HG03575 (cell line): ENCODE data around the gene GTF3C5.
"Not testable (repeated sequence)": the region's sequence is repeated elsewhere in the genome, so short reads cannot be mapped to it uniquely, and the experiment has no call there.

ENCODE experiments used
- ATAC-seq: cut with Tn5 transposase; IDR thresholded peaks from one replicate; pipeline ENCODE4 v1.9.1; 2021; ENCODE audit not compliant: unreplicated experiment, insufficient number of reproducible peaks, low FRiP score; ENCODE audit errors: extremely low read depth

The GTF3C5 gene

DNA sequence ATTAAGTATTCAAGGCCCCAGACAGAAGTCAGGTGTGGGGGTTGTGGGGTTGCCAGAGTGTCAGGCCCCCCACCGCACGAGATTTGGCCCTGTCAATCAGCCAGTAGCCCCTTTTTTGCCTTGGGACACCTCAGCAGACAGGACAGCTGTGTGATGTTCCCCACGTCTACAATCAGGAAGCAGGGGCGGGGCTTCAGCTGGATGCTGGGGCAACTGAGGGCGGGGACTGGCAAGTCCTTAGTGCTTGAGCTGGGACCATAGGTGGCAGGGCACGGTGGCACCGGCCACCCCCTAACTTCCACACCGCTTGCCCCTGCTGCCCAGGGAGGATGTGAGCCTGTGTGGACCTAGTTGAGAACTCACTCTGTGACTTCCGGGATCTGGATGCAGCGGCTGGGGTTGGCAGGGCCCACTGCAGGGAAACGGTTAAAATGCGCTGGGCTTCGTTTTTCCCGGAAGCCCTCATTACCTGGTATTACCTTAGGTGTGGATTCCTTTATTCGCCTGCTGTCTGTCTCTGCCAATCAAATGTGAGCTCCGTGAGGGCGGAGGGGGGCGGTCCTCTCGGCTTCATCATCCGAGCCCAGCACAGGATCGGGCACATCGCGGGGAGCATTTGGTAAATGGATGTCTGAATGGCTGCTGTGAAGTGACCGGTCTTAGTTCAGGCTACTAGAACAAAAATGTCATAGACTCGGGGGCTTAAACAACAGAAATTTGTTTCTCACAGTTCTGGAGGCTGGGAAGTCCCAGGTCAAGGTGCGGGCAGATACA is 7.5 kb upstream of the GTF3C5 start:
- ATAC-seq = no peak

GRCh38 chr9:133026426-133026825 is 4.4 kb upstream of the GTF3C5 start:
- no peak for ATAC-seq

GRCh38 chr9:133027134-133027533 is 3.7 kb upstream of the GTF3C5 start:
- ATAC-seq = no peak

GRCh38 chr9:133028221-133028620 is 2.6 kb upstream of the GTF3C5 start:
- no peak for ATAC-seq

GRCh38 chr9:133029994-133030316 is 842 bp upstream of the GTF3C5 start:
- ATAC-seq = no peak

- no peak for ATAC-seq
These were observed 279 bp downstream of the GTF3C5 start for GRCh38 chr9:133031130-133031422.

DNA sequence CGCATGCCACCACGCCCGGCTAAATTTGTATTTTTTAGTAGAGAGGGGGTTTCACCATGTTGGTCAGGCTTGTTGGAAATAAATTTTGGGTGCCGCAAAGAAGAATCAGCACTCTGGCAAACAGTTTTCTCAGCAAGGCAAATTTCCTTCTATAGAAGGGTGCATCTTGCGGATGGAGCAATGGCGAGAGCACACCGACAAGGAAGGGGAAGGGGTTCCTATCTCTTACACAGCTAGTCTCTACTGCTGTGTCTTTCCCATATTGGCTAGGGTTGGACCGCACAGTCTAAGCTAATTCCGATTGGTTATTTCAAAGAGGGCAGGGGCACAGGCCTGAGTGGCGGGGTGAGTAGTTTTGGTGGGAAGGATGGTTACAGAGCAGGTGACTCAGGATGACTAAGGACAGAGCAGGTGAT is 707 bp downstream of the GTF3C5 start:
- ATAC-seq = no peak

GRCh38 chr9:133032171-133032570 is 1.4 kb downstream of the GTF3C5 start:
- ATAC-seq = no peak

GRCh38 chr9:133035669-133036068 is 4.9 kb downstream of the GTF3C5 start:
- ATAC-seq = no peak

DNA sequence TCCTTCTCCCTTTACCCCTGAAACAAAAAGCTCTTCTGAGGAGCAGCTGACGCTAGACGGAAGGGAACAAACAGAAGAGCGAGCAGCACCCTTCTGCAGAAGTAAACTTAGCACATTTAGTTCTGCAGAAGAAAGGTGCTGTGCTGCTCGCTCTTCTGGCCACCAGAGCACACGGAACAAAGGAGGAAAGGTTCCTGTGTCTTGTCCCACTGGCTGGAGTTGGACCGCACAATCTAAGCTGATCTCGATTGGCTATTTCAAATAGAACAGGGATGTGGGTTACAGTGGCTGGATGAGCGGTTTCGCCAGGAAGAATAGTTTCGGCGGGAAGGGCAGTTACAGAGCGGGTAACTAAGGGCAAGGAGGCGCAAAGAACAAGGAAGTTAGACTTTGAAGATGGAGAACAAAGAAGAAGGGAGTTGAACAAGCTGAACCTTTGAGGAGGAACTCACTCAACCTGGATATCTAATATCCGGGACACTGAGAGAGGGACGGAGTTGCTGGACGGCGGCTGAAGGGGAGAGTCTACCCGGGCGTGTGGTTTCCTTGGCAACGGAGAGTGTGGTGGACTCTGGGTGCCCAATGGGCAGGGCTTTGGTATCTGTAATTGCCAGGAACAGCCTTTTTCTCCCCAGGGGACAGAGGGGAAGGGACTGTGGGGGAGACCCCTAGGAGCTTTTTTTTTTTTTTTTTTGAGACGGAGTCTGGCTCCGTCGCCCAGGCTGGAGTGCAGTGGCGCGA is 7.1 kb downstream of the GTF3C5 start:
- ATAC-seq = no peak

DNA sequence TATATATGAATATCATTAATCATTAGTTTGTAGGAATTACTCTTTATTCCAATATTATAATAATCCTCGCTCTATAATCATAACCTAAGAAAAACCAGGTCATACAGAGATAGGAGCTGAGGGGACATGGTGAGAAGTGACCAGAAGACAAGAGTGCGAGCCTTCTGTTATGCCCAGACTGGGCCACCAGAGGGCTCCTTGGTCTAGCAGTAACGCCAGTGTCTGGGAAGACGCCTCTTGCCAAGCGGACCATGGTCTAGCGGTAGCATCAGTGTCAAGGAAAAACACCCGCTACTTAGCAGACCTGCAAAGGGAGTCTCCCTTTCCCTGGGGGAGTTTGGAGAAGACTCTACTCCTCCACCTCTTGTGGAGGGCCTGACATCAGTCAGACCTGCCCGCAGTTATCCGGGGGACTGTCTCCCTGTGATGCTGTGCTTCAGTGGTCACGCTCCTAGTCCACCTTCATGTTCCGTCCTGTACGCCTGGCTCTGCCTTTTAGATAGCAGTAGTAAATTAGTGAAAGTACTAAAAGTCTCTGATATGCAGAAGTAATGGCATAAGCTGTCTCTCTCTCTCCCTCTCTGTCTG is 10.2 kb downstream of the GTF3C5 start:
- ATAC-seq = not testable (repeated sequence)

DNA sequence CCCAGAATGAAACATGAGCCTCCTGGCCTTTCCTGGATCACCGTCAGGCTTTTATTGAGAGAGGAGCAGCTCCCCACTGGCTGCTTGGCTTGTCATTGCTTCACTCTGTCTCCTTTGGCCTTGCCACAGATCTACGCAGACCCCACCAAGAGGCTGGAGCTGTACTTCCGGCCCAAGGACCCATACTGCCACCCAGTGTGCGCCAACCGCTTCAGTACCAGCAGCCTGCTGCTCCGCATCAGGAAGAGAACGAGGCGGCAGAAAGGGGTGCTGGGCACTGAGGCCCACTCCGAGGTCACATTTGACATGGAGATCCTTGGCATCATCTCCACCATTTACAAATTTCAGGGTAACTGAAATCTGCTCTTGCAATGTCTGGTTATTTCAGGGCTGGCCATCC is 11.2 kb downstream of the GTF3C5 start:
- no peak for ATAC-seq

DNA sequence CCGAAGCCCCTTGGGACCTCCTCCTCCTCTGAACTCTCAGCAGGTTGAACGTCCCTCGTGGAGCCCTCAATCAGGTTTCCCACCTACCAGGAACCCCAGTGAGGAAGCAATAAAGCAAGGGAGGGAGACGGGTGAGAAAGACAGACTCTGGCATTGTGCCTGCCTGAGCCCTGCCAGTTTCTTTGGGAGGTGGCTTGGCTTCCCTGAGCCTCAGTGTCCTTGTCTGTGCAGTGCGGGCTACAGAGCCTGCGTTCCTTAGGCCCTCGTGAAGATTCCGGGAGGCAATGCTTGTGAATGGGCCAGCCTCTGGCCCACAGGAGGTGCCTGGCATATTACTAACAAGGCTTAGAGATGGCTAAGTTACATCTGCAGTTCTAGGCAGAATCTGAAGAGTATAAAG is 11.9 kb downstream of the GTF3C5 start:
- no peak for ATAC-seq

DNA sequence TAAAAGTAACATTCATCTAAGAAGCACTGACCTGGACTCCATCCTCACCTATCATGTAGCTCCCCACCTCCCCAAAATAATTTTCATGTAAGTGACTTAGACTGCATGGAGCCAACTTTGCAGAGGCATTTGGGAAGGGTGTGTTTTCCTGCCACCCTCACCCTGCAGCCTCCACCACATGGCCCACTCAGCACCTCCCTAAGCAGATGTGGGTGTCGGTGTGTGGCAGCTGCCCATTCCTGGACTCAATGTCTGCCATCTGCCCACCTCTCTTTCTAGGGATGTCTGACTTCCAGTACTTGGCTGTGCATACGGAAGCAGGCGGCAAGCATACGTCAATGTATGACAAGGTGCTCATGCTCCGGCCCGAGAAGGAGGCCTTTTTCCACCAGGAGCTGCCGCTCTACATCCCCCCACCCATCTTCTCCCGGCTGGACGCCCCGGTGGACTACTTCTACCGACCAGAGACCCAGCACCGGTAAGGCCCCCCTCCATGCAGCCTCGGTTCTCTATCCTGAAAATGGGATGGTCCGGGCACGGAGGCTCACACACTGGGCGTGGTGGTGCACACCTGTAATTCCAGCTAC is 12.7 kb downstream of the GTF3C5 start:
- ATAC-seq = no peak

DNA sequence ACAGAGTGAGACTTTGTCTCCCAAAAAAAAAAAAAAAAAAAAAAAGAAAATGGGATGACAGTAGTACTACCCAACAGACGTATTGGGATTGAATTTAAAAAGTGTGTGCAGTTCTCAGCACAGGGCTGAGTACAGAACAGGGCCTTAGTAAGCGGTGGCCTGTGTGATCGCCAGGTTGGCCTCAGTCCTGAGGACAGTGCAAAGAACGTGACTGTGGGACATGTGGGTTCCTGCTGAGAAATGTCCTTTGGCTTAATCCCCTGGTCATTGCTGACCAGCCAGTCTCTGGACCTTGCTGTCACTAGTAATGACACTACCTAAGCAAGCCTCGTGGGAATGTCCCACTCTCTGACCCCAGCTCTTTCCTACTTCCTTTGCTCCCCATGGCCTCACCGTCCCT is 13.3 kb downstream of the GTF3C5 start:
- no peak for ATAC-seq

- no peak for ATAC-seq
These were observed 13.9 kb downstream of the GTF3C5 start for GRCh38 chr9:133044661-133045060.

DNA sequence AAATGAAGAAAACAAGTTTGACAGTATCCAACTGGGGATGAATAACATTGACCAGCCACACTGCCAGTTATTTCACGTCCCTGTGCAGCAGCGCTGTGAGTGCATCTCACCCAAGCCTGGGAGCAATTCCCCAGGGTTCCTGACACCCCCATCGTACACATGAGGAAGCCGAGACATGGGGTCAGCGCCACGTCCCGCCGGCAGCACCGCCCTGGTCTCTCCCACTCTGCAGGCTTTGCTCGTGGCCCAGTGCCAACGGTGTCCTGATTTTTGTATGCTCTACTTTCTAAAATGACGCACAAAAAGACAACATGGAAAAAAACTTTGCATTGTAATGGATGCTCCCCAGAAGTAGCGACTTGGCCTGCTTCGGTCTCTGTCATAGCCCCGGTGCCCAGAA is 14.3 kb downstream of the GTF3C5 start:
- no peak for ATAC-seq

DNA sequence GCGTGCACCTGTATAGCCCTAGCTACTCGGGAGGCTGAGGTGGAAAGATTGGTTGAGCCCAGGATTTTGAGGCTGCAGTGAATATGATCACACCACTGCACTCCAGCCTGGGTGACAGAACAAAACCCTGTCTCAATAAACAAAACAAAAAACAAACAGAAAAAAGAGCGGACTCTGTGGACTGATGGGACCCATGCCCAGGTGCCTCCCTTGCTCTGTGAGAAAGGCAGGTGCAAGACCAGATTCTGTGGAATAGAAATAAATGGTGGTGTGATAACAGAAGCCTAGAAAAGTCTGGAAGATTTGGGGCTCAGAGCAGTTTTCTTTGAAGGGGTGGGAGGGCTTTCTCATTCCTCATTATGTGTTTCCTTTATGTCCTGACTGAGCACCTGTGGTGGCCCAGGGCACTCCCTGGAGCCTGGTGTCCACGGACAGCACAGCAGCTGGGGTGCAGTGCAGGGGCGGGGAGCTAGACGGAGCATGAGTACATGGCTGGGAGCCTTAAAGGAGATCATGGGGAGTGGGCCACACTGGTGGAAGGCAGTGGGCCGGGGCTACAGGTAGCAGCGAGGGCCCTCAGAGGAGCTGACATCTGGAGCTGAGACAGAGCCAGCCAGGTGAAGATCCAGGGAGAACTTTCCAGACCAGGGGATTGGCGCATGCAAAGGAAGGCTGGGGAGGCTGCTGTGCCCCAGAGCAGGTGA is 15.6 kb downstream of the GTF3C5 start:
- no peak for ATAC-seq

DNA sequence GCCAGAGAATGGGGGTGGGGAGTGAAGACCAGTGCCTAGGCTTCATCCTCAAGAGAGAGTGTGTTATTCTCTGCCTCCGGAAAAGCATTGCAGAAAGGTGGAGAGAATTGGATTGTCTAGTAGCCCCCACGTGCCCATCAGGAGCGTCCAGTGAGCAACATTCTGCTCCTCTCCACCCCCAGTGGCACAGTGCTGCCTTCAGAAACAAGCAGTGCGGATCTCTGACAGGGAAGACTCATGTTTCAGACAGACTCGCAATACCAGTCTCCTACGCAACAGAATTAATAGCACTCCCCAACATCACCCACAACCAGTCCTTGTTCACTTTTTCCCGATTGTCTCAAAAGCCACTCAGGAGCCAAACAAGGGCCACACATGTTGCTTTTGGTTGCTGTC is 16.1 kb downstream of the GTF3C5 start:
- no peak for ATAC-seq

DNA sequence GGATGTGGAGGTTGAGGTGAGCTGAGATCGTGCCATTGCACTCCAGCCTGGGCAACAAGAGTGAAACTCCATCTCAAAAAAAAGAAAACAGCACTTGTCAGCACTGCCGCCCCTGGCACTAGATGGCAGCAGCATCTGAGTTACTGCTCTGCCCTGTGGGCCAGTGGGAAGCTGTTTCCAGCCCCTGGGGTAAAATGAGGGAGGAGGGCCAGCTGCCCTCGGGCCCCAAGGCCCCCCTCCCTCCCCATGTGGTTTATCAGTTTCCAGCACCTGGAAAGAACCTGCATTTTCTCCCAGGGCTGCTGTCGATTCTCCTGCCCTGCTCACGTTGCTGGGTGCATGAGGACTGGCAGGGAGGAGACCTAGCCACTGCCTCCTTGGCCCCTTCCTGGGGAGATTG is 17.8 kb downstream of the GTF3C5 start:
- no peak for ATAC-seq
